Naive B cell (primary cell): Measurements from ENCODE around the gene C2orf92. TPM values are rescaled to one million over a fixed set of nuclear protein-coding genes. Genes with fewer than 3 reads are reported as not detected.

Experiments
- ATAC-seq, 2 donors: fragments of 150-1000 bp; cut with Tn5 transposase; 2 replicates each; pipeline ENCODE4 v1.10.0; 2021; ENCODE audit warnings: low read depth in 2 of 2, mild to moderate bottlenecking in 2 of 2, moderate library complexity in 2 of 2
- DNase-seq: peaks from one replicate; pipeline ENCODE4 v3.0.0; 2022
- H3K27ac Mint-ChIP-seq, 6 donors: one replicate each; pipeline ENCODE4 v1.8.0; 2020 to 2022; ENCODE audit warnings: mild to moderate bottlenecking in 6 of 6, mixed read lengths in 6 of 6, moderate library complexity in 5 of 6, inconsistent platforms in 2 of 6
- H3K27me3 Mint-ChIP-seq, 3 donors: one replicate each; pipeline ENCODE4 v1.8.0; 2021 to 2022; ENCODE audit warnings: mixed read lengths in 3 of 3, mild to moderate bottlenecking in 1 of 3
- H3K36me3 Mint-ChIP-seq, 2 donors: one replicate each; pipeline ENCODE4 v1.8.0; 2020 to 2022; ENCODE audit warnings: mixed read lengths in 2 of 2, inconsistent platforms in 1 of 2, mild to moderate bottlenecking in 1 of 2
- H3K4me1 Mint-ChIP-seq, 3 donors: one replicate each; pipeline ENCODE4 v1.8.0; 2020 to 2022; ENCODE audit warnings: mixed read lengths in 3 of 3, inconsistent platforms in 1 of 3, mild to moderate bottlenecking in 1 of 3, moderate library complexity in 1 of 3
- H3K4me3 Mint-ChIP-seq, 8 donors: one replicate each; pipeline ENCODE4 v1.8.0; 2020 to 2022; ENCODE audit warnings: mild to moderate bottlenecking in 8 of 8, mixed read lengths in 8 of 8, moderate library complexity in 8 of 8, inconsistent platforms in 2 of 8
- H3K9me3 Mint-ChIP-seq, 7 donors: one replicate each; pipeline ENCODE4 v1.8.0; 2020 to 2022; ENCODE audit warnings: mixed read lengths in 7 of 7, mild to moderate bottlenecking in 5 of 7, inconsistent platforms in 2 of 7, moderate library complexity in 1 of 7
- polyA plus RNA-seq, 6 donors: library from polyadenylated mRNA; unstranded; fragments of 300-500 nt; fragmentation: Illumina TruSeq; gene quantifications; one replicate each; pipeline ENCODE4 v1.2.3, GENCODE V29; 2021; ENCODE audit warnings: low read depth in 6 of 6

Gene C2orf92
- polyA plus RNA-seq, 6 donors from 2014 or later = 0.60 to 2.5 (median 1.3) TPM; not detected in 3

- H3K27ac Mint-ChIP-seq = peak overlapping the region in 5 of 6 donors; percentile 0 to 83 (median 56)
- H3K27me3 Mint-ChIP-seq = no peaks in the 10 kb centered on the region
- H3K4me3 Mint-ChIP-seq = peak overlapping the region in 3 of 8 donors; percentile 11 to 23 (median 18)
- ATAC-seq (no peak), DNase-seq (no peak)
- peaks cover 30 to 40% (median 39%) of the 10 kb centered on the region in 3 donors for H3K4me1 Mint-ChIP-seq
- H3K9me3 Mint-ChIP-seq = peaks cover 0 to 4% (median 0%) of the 10 kb centered on the region in 7 donors
- H3K36me3 Mint-ChIP-seq = peaks cover 12 to 13% of the 10 kb centered on the region in 2 donors
These were observed 77.8 kb downstream of the C2orf92 start for GRCh38 chr2:97747285-97747684.

- Mint-ChIP-seq H3K4me3 (peak overlapping the region in 1 of 8 donors; percentile 23), H3K36me3 (peaks cover 13 to 17% of the 10 kb centered on the region in 2 donors), H3K27me3 (no peaks in the 10 kb centered on the region), H3K4me1 (peaks cover 30 to 40% (median 39%) of the 10 kb centered on the region in 3 donors), H3K27ac (peak overlapping the region in 3 of 6 donors; percentile 2 to 56 (median 56)), H3K9me3 (peaks cover 0 to 4% (median 0%) of the 10 kb centered on the region in 7 donors)
- ATAC-seq (no peak), DNase-seq (no peak)
These were observed 78.2 kb downstream of the C2orf92 start for GRCh38 chr2:97747716-97748115.

- DNase-seq (no peak), ATAC-seq (no peak)
- Mint-ChIP-seq H3K4me3 (no peak overlapping the region), H3K4me1 (peaks cover 30 to 33% (median 32%) of the 10 kb centered on the region in 3 donors), H3K36me3 (peaks cover 12 to 13% of the 10 kb centered on the region in 2 donors), H3K27ac (peak overlapping the region in 3 of 6 donors; percentile 63 to 87 (median 65)), H3K27me3 (no peaks in the 10 kb centered on the region), H3K9me3 (peaks cover 0 to 4% (median 0%) of the 10 kb centered on the region in 7 donors)
These were observed 80.1 kb downstream of the C2orf92 start for GRCh38 chr2:97749581-97749980.

GRCh38 chr2:97750017-97750416 lies 80.5 kb downstream of the C2orf92 start:
- Mint-ChIP-seq H3K36me3 (peaks cover 12 to 13% of the 10 kb centered on the region in 2 donors), H3K4me1 (peaks cover 29 to 32% (median 30%) of the 10 kb centered on the region in 3 donors), H3K27ac (no peak overlapping the region), H3K4me3 (no peak overlapping the region), H3K9me3 (peaks cover 0 to 4% (median 0%) of the 10 kb centered on the region in 7 donors), H3K27me3 (no peaks in the 10 kb centered on the region)
- ATAC-seq (no peak), DNase-seq (no peak)

GRCh38 chr2:97751752-97752151 lies 82.2 kb downstream of the C2orf92 start:
- H3K36me3 Mint-ChIP-seq = peaks cover 16 to 19% of the 10 kb centered on the region in 2 donors
- ATAC-seq (no peak), DNase-seq (no peak)
- peaks cover 18 to 23% (median 20%) of the 10 kb centered on the region in 3 donors for H3K4me1 Mint-ChIP-seq
- peak overlapping the region in 4 of 6 donors; percentile 34 to 84 (median 75) for H3K27ac Mint-ChIP-seq
- peaks cover 0 to 4% (median 0%) of the 10 kb centered on the region in 7 donors for H3K9me3 Mint-ChIP-seq
- peak overlapping the region in 1 of 8 donors; percentile 48 for H3K4me3 Mint-ChIP-seq
- H3K27me3 Mint-ChIP-seq = no peaks in the 10 kb centered on the region

Other genes starting within 250 kb of the C2orf92 start
- 10 to 100 TPM in 4 of 6 donors, 1 to 10 TPM in 2; 4.2 to 28.7 (median 10.5) TPM for gene ANKRD36B, start 79.8 kb upstream of the C2orf92 start, polyA plus RNA-seq
- gene COX5B, start 23.7 kb upstream of the C2orf92 start, polyA plus RNA-seq = 100 to 1,000 TPM; 280 to 362 (median 320) TPM
- gene ACTR1B, start 5.7 kb upstream of the C2orf92 start, polyA plus RNA-seq = 10 to 100 TPM in 4 of 6 donors, 1 to 10 TPM in 2; 8.7 to 13.9 (median 10.8) TPM
- gene ZAP70, start 43.9 kb downstream of the C2orf92 start, polyA plus RNA-seq = 1 to 10 TPM; 1.6 to 3.6 (median 2.6) TPM